Activated T-helper 1 cell treated with anti-CD3 and anti-CD28 coated beads, Interleukin-2, amount 50 U/mL, for 16 hours (primary cell): Measurements from ENCODE around the gene RNF224.

Experiments
- DNase-seq, 2 donors: peaks; one replicate each; pipeline ENCODE4 v3.0.0-alpha.2; 2020; ENCODE audit warnings: low read depth in 1 of 2, low spot score in 1 of 2

RNF224 gene

DNA sequence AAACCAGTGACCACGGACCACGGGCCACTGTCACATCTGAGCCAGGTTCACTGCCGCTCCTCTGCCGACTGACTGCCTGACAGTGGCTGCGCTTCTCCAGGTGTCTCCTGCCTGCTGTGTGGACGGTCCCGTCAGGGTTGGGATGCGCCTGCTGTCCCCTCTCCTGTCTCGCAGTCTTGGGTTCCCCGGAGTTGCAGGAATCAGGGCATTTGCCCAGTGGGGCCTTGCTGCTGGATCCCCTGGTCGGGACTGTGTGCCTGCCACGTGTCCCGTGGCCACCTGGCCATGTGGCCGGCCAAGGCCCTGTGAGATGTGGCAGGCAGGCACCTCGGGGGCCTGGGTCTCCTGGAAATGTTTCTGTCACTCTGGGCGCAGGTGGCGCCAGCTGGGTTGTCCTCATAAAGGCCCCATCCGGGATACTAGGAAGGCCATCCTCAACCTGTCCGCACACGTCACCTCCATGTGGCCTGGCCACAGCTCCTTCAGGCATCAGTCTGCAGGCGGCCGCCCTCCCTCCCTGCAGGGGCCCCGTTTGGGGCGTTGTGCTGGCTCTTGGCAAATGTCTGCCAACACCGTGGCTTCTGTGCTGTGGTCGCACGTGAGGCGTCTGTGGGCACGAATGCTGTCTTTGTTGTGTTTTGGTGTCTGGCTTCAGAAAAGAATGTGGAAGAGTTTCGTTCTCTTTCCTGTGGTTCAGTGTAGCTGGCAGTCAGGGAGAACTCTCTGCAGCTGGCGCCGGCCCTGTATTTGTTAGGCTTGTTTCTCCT lies 43.8 kb downstream of the RNF224 start:
- no peak for DNase-seq

DNA sequence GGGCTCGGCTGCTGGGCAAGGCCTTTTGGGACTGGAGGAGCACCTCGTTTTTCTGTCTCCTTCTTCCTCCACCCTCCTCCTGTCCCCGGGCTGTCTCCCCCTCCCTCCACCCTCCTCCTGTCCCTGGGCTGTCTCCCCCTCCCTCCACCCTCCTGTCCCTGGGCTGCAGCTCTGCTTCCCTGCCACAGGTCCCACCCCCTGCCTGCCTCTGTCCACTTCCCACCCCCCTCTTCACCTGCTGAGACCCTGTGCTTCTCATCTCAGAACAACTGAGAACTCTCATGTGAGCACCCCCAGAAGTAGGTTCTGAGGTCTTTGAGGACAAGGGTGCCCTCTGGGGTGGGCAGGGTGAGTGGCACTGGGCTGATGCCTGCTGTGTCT lies 44.4 kb downstream of the RNF224 start:
- no peak for DNase-seq

DNA sequence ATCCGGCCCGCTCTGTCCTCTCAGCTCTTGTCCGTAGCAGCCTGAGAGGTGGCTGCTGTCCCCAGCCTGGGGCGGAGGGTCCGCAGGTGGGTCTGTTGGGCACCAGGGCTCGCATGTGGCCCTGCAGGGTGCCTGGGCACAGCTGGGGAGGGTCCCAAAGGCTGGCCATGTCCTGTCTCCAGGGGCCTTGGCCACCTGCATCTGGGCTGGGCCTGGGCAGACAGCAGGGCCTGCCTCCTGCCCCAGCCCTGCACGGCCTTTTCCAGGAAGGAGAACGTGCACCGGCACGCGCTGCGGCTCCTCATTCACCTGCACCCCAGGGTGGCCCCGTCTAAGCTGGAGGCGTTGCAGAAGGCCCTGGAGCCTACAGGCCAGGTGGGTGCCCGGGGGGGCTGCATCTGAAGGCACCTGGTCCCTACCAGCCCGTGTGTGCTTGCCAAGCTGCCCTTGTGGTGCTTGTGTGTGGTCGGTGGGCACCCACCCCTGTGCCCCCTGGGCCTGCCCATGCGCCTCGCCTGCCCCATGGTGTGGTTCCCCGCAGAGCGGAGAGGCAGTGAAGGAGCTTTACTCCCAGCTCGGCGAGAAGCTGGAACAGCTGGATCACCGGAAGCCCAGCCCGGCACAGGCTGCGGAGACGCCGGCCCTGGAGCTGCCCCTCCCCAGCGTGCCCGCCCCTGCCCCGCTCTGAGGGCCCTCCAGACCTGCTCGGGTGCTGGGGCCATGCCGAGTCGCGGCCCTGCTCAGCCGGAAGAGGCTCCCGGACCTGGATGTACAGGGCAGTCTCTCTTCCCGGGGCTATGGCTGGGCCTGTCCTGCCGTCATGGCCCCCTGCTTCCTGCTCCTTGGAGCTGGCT lies 45.2 kb downstream of the RNF224 start:
- no peak for DNase-seq

DNA sequence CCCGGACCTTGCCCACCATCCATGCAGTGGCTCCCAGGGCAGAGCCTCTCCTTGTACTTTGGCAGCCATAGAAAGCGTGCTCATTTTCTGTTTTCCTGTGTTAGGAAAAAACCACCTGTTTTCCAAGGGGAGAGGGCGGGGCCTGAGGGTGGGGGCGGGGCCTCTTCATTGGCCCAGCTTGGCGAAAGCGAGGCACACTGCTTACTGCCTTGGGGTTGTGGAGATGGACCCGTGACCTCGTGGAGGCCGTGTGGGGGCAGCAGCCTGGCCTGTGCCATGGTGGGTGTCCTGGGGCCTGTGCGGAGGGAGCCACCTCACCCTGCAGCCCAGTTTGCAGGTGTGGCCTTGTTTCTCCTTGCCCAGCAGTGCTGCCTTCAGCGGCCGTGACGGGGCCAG lies 45.8 kb downstream of the RNF224 start:
- DNase-seq: no peak

DNA sequence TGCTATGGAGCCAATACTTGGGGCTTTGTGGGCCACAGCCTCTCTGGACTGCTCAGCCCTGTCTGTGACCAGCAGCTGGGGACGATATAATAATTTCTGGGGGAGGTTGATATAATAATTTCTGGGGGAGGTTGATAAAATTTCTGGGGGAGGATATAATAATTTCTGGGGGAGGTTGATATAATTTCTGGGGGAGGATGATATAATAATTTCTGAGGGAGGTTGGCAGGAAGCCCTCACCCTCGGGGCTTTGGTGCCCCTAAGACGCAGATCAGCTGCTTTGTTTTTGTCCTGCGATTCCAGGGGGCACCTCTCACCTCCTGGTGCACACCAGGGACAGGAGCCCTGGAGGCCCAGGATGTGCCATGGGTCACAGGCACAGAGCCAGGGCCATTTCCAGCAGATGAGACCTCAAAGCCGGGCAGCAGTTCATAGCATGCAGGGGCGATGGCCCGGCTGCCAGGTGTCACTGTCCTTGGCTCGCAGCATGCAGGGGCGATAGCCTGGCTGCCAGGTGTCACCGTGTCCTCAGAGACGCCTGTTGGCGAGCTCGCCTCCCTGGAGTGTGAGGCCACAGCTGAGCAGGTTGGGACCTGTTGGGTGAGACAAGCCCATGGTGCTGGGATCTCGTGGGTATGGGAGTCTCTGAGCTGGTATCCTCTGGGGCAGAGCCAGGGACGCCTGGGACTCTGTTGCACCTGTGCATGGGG lies 46.5 kb downstream of the RNF224 start:
- DNase-seq: no peak

DNA sequence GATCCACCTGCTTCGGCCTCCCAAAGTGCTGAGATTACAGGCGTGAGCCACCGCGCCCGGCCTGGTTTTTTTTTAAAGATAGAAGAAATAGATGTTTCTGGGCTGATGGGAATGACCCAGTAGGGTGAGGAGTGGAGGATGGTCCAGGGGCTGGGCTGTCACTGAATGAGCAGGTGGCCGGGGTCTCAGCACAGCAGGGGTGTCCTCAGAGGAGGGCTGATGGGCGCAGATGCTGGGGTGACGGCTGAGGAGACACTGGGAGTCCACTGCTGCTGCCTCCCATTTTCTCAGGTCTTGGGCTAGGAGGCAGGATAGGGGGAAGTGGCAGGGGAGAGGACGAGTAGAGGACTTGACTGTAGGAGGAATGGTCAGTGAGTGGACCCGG lies 47.9 kb downstream of the RNF224 start:
- DNase-seq: no peak

DNA sequence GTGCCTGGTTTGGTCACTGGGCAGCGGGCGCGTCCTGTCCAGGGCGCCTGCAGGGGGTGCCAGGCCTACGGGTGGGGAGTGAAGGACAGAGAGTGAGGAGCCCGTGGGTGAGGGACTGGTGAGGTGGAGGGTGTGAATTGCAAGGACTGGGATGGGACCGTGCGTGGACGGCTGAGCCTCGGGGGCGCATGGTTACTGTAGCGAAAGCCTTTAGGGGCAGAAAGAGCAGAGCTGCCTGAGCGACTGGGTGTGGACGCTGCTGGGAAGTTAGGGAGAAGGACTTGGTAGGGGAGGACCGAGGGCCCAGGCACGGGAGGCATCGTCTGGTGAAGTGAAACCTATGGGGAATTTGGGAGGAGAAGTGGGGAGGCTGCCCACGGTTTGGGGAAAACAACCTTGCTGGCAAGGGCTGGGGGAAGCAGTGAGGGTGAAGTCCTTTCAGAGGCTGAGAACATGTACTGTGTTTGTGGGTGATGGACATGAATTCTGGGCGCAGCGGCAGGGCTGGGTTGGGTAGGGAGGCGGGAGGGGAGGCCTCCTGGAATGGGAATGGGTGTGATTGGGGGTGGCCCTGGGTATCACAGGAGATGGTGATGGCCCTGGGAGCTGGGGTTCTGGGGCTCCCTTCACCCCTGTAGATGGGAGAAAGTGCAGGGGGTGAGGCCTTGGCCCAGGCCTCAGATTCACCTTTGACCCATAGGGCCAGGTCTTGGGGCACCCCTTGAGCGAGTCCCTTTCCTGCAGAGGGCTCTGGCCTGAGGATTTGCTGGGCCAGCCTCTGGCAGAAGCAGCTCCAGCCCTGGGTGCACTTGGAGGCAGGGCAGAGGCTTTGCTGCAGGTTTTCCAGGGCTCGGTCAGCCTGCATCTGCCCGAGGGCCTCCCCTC lies 48.5 kb downstream of the RNF224 start:
- no peak for DNase-seq

DNA sequence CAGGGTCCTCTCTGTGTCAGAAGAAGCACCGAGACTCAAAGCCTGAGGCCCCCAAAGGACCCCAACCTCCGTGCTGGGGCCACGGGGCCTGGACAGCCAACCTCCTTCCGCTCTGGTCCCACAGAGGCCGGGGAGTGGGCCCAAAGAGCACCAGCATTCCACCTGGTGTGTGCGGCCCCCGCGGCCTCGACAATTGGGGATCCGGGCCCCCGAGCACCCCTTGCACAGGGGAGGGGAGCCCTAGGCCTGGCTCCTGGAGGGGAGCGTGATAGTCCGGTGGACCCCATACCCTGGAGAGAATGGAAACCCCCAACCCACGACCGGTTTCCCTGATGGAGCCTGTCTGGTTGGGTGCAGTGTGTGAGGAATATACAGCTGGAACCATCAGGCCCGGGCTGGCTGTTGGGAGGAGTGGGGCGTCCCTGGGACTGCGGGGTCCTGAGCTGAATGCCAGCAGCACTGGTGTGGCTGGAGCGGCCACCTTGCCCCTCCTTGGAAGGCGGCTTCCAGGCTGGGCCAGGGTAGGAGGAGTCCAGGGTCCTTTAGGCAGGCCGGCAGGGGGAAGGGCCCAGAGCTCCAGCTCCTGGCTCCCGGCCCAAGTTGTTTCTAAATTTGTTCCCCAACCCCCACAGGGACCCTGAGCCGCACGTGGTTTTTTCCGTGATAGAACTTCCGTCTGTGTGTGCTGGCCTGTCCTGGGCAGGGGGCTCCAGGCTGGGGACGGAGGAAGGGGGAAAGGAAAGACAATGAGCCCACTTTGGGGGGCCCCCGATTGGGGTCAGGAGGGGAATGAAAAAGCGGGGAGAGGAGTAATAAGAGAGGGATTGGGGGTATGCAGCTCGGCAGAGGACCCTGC lies 49.4 kb downstream of the RNF224 start:
- DNase-seq: no peak

DNA sequence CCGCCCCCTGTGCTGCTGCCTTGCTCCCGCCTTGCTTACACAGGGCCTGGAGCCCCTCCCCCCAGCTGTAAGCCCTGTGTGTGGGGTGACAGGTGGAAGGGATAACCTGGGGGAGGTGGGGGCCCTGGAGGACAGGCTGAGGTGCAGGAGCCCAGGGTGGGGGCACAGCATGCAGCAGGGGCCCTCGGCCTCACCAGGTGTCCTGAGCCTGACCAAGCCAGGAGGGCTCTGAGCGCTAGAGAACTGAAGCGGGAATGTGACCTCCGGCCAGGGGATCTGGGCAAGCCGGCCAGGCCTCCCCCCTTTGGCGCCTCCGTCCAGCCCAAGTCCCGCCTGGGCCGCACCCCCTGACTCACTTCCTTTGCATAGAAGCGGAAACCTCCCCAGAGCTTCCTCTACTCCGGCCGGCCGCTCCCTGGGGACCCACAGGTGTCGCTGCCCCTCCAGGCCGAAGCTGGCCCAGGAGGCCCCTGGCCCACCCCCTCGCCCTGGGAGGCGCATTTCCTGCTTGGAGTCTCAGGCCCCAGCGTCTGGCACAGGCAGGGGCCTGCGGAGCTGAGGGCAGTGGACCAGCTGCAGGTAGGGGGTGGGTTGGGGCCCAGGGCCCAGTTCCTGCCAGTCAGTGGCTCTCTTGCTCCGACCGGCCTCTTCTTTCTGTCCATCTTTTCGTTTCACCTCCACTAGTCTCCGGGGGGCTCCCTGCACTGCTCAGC lies 50.2 kb downstream of the RNF224 start, which contains the start of gene TOR4A:
Gene TOR4A, plus strand, starts transcription at position 398 of the 713 bp plus-strand sequence. CDS start 964 bp downstream, outside the sequence.
- no peak for DNase-seq

DNA sequence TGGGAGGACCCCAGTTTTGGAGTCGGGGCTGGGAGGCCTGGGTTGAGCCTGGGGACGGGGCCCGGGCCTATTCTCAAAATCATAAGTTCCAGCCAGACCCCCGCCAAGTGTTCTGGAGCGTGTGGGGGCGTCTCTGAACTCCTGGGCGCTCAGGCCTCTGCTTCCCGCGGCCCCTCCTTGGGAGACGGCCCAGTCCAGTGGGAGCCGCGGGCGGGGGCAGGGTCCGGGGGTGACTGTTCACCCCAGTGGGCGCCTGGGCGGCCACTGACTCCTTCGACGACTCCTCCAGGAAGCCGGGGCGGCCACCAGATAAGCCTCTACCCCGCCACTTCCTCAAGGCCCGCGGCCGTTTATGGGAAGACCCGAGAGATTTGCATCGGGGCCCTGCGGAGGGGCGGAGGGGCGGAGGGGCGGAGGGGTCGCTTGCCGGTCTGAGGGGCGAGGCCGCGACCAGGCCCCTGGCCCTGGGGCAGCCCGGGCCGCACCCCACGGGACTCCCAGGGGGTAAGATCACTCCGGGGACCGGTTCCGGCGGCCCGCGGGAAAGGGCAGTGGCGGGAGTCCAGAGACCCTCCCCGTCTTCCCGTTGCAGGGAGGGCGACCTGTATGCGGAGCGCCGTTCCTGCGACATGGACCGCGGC lies 50.9 kb downstream of the RNF224 start:
- no peak for DNase-seq
